Mesodermal cell (in vitro differentiated cells): ENCODE measurements around the gene IGSF11.
"Not testable (repeated sequence)": the region's sequence is repeated elsewhere in the genome, so short reads cannot be mapped to it uniquely, and the experiment has no call there.

Experiments used
- H3K27ac ChIP-seq: 2 replicates; pipeline ENCODE4 v1.7.0; 2013; ENCODE audit warnings: mild to moderate bottlenecking, low read depth, low read length, moderate library complexity; ENCODE audit not compliant: severe bottlenecking
- H3K36me3 ChIP-seq: 2 replicates; pipeline ENCODE4 v1.7.1; 2013; ENCODE audit warnings: mild to moderate bottlenecking, low read length, moderate library complexity; ENCODE audit not compliant: control insufficient read depth, insufficient read depth
- H3K4me1 ChIP-seq: one replicate; pipeline ENCODE4 v1.7.1; 2013; ENCODE audit warnings: mild to moderate bottlenecking, low read length; ENCODE audit not compliant: insufficient read depth, control insufficient read depth, poor library complexity, severe bottlenecking
- H3K4me3 ChIP-seq: 2 replicates; pipeline ENCODE4 v1.7.0; 2013; ENCODE audit warnings: low read length, control low read depth, mild to moderate bottlenecking; ENCODE audit not compliant: insufficient read depth, poor library complexity, severe bottlenecking; ENCODE audit errors: extremely low read depth
- H3K9me3 ChIP-seq: 2 replicates; pipeline ENCODE4 v1.7.1; 2013; ENCODE audit warnings: mild to moderate bottlenecking, low read length, moderate library complexity; ENCODE audit not compliant: control insufficient read depth
- WGBS, 2 experiments: methylation state at CpG; one replicate each; pipeline ENCODE4 v1.1.5; 2013; ENCODE audit warnings: missing lambda C conversion rate in 2 of 2; ENCODE audit not compliant: insufficient coverage in 2 of 2; 5-methylcytosine and 5-hydroxymethylcytosine counted together

The IGSF11 gene

GRCh38 chr3:118988198-118989130, 46.2 kb downstream of the IGSF11 start:
- no peaks in the 10 kb centered on the region for H3K36me3 ChIP-seq
- no peaks in the 10 kb centered on the region for H3K9me3 ChIP-seq
- WGBS, 2 experiments, result 35 to 67% methylated on average over 1 to 2 of the region's 6 CpGs
- peaks cover 3% of the 10 kb centered on the region for H3K4me1 ChIP-seq
- H3K4me3 ChIP-seq, result no peak overlapping the region
- no peak overlapping the region for H3K27ac ChIP-seq

DNA sequence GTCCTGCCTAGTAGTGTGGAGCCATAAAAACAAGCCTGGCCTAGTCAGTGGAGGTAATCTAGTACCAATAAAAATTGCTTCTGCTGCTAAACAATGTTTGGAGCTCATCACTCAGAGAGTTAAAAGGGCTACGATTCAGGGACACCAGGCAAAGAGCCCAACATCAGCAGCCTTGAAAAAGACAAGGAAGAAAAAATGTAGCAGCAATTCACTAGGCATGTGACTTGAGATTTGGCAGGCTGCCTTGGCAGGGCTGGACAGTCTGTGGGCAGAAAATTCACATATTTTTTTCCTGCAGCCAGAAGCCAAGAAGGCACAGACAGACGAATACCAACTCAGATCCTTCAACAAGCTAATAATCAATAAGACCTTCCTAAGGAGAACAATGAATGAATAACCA, 47.2 kb downstream of the IGSF11 start:
- Histone ChIP-seq H3K9me3 (no peaks in the 10 kb centered on the region), H3K36me3 (no peaks in the 10 kb centered on the region), H3K4me1 (peaks cover 3% of the 10 kb centered on the region), H3K4me3 (no peak overlapping the region), H3K27ac (no peak overlapping the region)
- 83 to 89% methylated on average over 2 of the region's 2 CpGs for WGBS, 2 experiments

DNA sequence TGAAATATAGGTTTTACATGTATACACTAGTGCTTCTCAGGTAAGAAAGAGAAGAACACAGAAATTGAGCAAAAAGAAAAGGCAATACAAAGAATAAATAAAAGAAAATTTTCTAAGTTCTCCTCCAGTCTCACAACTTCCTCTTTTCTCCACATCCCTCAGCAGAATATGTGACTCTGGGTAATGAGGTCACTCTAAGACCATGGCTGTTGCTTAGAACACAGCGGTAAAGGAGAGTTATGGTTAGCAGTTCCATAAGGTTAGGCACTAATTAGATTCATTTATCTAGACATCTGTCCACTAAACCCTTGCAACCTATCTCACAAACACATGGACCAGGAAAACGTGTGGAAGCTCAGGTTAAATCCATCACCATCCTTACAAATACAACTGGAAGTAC, 47.9 kb downstream of the IGSF11 start:
- 100% methylated on average over 1 of the region's 2 CpGs; no CpG with 5 or more reads in 1 of the 2 experiments for WGBS, 2 experiments
- no peak overlapping the region for H3K27ac ChIP-seq
- H3K4me3 ChIP-seq, result no peak overlapping the region
- H3K9me3 ChIP-seq, result no peaks in the 10 kb centered on the region
- no peaks in the 10 kb centered on the region for H3K36me3 ChIP-seq
- H3K4me1 ChIP-seq, result peaks cover 3% of the 10 kb centered on the region

DNA sequence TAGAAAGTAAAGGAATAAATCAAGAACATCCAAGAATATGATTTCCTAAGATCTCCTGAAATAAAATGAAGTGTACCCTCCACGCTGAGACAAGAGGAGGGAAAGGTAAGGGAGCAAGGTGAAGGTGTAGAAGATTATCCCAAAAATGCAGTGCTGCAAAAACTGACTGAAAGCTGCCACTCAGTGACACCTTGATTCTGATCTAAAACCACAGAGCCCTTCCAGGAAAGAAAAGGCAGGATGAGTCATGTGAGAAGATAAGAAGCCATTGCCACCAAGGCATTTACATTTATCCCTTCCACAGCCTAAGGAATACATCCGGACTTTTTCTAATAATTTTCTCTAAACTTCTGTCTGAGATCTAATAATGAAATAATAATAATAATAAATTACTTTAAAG, 49.9 kb downstream of the IGSF11 start:
- Histone ChIP-seq H3K4me1 (no peaks in the 10 kb centered on the region), H3K36me3 (no peaks in the 10 kb centered on the region), H3K4me3 (no peak overlapping the region), H3K27ac (no peak overlapping the region), H3K9me3 (no peaks in the 10 kb centered on the region)
- no CpG with 5 or more reads among the region's 2 CpGs for WGBS, 2 experiments

DNA sequence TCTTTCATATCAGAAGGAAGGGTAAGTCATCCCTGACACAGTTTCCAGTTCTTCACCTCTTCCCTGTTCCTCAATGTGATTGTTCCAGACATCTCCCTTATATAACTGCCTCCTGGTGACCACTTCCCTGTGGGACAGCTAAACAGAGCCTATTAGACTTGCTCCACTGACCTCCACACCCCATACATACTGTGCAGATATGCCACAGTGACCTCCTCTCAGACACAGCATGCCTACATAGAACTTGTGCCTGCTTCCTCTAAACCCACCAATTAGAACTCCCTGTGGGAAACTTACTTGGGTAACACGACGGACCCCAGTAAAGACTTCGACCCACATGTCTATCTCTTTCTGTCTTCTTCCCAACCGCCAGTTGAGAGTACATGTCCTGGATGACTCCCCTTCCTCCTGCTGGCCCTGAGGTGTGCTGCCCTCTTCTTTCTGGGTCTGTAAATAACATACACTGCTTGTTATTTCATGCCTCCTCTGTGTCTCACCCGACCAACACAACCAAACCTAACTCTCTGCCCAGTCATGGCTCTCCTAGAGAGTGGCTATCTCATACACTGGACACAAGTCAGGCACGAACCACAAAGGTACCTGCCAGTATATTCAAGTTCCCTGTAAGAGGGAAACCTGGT, 53.0 kb downstream of the IGSF11 start:
- H3K9me3 ChIP-seq, result no peaks in the 10 kb centered on the region
- H3K4me1 ChIP-seq, result no peaks in the 10 kb centered on the region
- no peak overlapping the region for H3K4me3 ChIP-seq
- no peak overlapping the region for H3K27ac ChIP-seq
- H3K36me3 ChIP-seq, result no peaks in the 10 kb centered on the region
- 87 to 94% methylated on average over 5 to 6 of the region's 6 CpGs for WGBS, 2 experiments

GRCh38 chr3:118980832-118981231, 53.8 kb downstream of the IGSF11 start:
- Histone ChIP-seq H3K9me3 (no peaks in the 10 kb centered on the region), H3K4me3 (no peak overlapping the region), H3K36me3 (no peaks in the 10 kb centered on the region), H3K27ac (no peak overlapping the region), H3K4me1 (no peaks in the 10 kb centered on the region)
- WGBS, 2 experiments, result 100% methylated on average over 1 of the region's 2 CpGs; no CpG with 5 or more reads in 1 of the 2 experiments

GRCh38 chr3:118978393-118978758, 56.3 kb downstream of the IGSF11 start:
- 86 to 94% methylated on average over 4 to 5 of the region's 5 CpGs for WGBS, 2 experiments
- Histone ChIP-seq H3K9me3 (peaks cover 3% of the 10 kb centered on the region), H3K36me3 (no peaks in the 10 kb centered on the region), H3K27ac (no peak overlapping the region), H3K4me3 (no peak overlapping the region), H3K4me1 (no peaks in the 10 kb centered on the region)

DNA sequence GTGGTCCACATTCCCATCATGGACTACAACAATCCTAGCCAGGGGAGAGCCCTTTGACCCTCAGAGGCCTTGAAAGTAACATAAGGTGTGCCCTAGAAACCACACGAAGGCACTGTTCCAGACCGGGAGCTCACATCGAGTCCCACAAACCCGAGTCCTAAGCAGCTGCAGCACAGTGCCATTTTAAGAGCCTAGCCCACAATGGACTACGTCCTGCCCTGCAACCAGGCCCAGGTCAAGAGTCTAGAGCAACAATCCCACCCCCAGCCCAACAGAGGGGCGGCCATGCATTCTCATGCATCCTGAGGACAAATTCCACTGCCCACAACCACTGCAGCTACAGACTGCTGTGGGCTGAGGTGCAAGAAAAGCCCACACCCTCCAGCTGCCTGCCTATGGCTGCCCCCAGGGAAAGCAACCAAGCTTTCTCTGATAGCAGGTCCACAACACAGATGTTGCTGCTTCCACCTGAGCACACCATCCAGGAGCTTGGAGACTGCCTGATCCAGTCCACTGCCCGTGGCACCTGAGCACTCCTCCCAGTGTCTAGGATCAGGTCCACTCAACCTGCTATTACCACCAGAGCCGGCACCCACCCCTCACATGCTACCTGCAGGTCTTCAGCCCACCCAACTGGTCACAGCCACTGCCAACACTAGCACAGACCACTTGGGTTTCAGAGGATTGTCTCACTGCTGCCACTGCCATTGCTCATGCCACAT, 56.8 kb downstream of the IGSF11 start:
- WGBS, 2 experiments, result 88 to 91% methylated on average over 8 of the region's 8 CpGs
- Histone ChIP-seq H3K9me3 (peaks cover 3% of the 10 kb centered on the region), H3K4me3 (no peak overlapping the region)

GRCh38 chr3:118977118-118977517, 57.5 kb downstream of the IGSF11 start:
- Histone ChIP-seq H3K4me1 (no peaks in the 10 kb centered on the region), H3K4me3 (no peak overlapping the region), H3K9me3 (peaks cover 3% of the 10 kb centered on the region), H3K27ac (no peak overlapping the region), H3K36me3 (no peaks in the 10 kb centered on the region)

More for the DNA sequence above, 56.8 kb downstream of the IGSF11 start:
- no peak overlapping the region for H3K27ac ChIP-seq
- H3K4me1 ChIP-seq, result no peaks in the 10 kb centered on the region
- no peaks in the 10 kb centered on the region for H3K36me3 ChIP-seq

DNA sequence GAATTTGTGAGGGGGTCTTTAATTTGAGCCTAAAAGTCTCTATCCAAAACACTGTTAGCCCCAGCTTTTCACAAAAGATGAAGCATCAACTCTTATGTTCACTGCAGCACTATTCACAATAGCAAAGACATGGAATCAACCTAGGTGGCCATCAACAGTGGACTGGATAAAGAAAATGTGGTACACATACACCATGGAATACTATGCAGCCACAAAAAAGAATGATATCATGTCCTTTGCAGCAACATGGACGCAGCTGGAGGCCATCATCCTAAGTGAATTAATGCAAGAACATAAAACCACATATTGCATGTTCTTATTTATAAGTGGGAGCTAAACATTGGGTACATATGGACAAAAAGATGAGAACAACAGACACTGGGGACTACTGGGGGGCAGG, 59.2 kb downstream of the IGSF11 start:
- H3K36me3 ChIP-seq, H3K27ac ChIP-seq, H3K4me3 ChIP-seq, H3K9me3 ChIP-seq, H3K4me1 ChIP-seq: not testable (repeated sequence)
- no CpG with 5 or more reads among the region's 1 CpG for WGBS, 2 experiments
